Glutamatergic neuron (in vitro differentiated cells): Measurements from ENCODE around the gene FGGY. TPM values are rescaled to one million over a fixed set of nuclear protein-coding genes. Genes with fewer than 3 reads are reported as not detected.

Source experiments
- DNase-seq: peaks from one replicate; pipeline ENCODE4 v3.0.0; 2022
- H3K27ac Mint-ChIP-seq: one replicate; pipeline ENCODE4 v1.8.0; 2020; ENCODE audit warnings: mild to moderate bottlenecking, mixed read lengths, inconsistent platforms; ENCODE audit not compliant: unreplicated experiment
- H3K27me3 Mint-ChIP-seq: one replicate; pipeline ENCODE4 v1.8.0; 2020; ENCODE audit warnings: mild to moderate bottlenecking, moderate library complexity, mixed read lengths, inconsistent platforms; ENCODE audit not compliant: unreplicated experiment
- H3K36me3 Mint-ChIP-seq: one replicate; pipeline ENCODE4 v1.8.0; 2020; ENCODE audit warnings: mild to moderate bottlenecking, mixed read lengths, inconsistent platforms; ENCODE audit not compliant: unreplicated experiment
- H3K4me1 Mint-ChIP-seq: one replicate; pipeline ENCODE4 v1.8.0; 2020; ENCODE audit warnings: mild to moderate bottlenecking, low read depth, mixed read lengths, inconsistent platforms; ENCODE audit not compliant: unreplicated experiment
- H3K4me3 Mint-ChIP-seq: one replicate; pipeline ENCODE4 v1.8.0; 2020; ENCODE audit warnings: mild to moderate bottlenecking, mixed read lengths, inconsistent platforms; ENCODE audit not compliant: unreplicated experiment
- H3K9me3 Mint-ChIP-seq: one replicate; pipeline ENCODE4 v1.8.0; 2020; ENCODE audit warnings: mild to moderate bottlenecking, moderate library complexity, mixed read lengths, inconsistent platforms; ENCODE audit not compliant: unreplicated experiment
- CTCF ChIP-seq: fragments of 200-600 bp; sonication (generic); IDR thresholded peaks from one replicate; pipeline ENCODE4 v1.5.0; 2021; ENCODE audit not compliant: partially characterized antibody, unreplicated experiment
- total RNA-seq: library from RNA; stranded (reverse); fragmentation: NEBNext Ultra II Directional; extraction: Animal tissue kit (Norgen Biotek cat#: 25700); gene quantifications from one replicate; pipeline ENCODE4 v1.2.1, GENCODE V29; 2021; ENCODE audit not compliant: unreplicated experiment

Gene FGGY
- total RNA-seq, 1 donor from 2014 or later: 11.6 TPM

GRCh38 chr1:59541161-59541560 is 244.3 kb downstream of the FGGY start:
- no peak for DNase-seq
- H3K27ac Mint-ChIP-seq: no peak overlapping the region
- H3K4me3 Mint-ChIP-seq: no peak overlapping the region
- TF ChIP-seq CTCF: no peak
- peaks cover 7% of the 10 kb centered on the region for H3K27me3 Mint-ChIP-seq
- H3K9me3 Mint-ChIP-seq: peaks cover 2% of the 10 kb centered on the region
- no peaks in the 10 kb centered on the region for H3K36me3 Mint-ChIP-seq
- H3K4me1 Mint-ChIP-seq: peaks cover 11% of the 10 kb centered on the region

- no peak for DNase-seq
- Mint-ChIP-seq H3K4me3 (no peak overlapping the region), H3K9me3 (peaks cover 2% of the 10 kb centered on the region), H3K36me3 (no peaks in the 10 kb centered on the region), H3K27me3 (peaks cover 7% of the 10 kb centered on the region), H3K27ac (no peak overlapping the region), H3K4me1 (peaks cover 11% of the 10 kb centered on the region)
- TF ChIP-seq CTCF: no peak
Measured at GRCh38 chr1:59541891-59542290, 245.0 kb downstream of the FGGY start.

GRCh38 chr1:59543211-59543668 is 246.3 kb downstream of the FGGY start:
- peaks cover 7% of the 10 kb centered on the region for H3K27me3 Mint-ChIP-seq
- H3K27ac Mint-ChIP-seq: no peak overlapping the region
- no peak for DNase-seq
- H3K9me3 Mint-ChIP-seq: peaks cover 2% of the 10 kb centered on the region
- no peak overlapping the region for H3K4me3 Mint-ChIP-seq
- no peak for TF ChIP-seq CTCF
- H3K36me3 Mint-ChIP-seq: no peaks in the 10 kb centered on the region
- peaks cover 11% of the 10 kb centered on the region for H3K4me1 Mint-ChIP-seq

- Mint-ChIP-seq H3K27ac (no peak overlapping the region), H3K27me3 (peaks cover 7% of the 10 kb centered on the region), H3K9me3 (peaks cover 2% of the 10 kb centered on the region), H3K4me1 (peaks cover 11% of the 10 kb centered on the region), H3K4me3 (no peak overlapping the region), H3K36me3 (no peaks in the 10 kb centered on the region)
- TF ChIP-seq CTCF: no peak
- no peak for DNase-seq
Measured at GRCh38 chr1:59544615-59545293, 247.9 kb downstream of the FGGY start.

GRCh38 chr1:59545830-59546229 is 248.9 kb downstream of the FGGY start:
- Mint-ChIP-seq H3K4me1 (peaks cover 11% of the 10 kb centered on the region), H3K9me3 (peaks cover 2% of the 10 kb centered on the region), H3K36me3 (no peaks in the 10 kb centered on the region), H3K27ac (no peak overlapping the region), H3K4me3 (no peak overlapping the region), H3K27me3 (peaks cover 7% of the 10 kb centered on the region)
- no peak for TF ChIP-seq CTCF
- DNase-seq: no peak
